MM.1S (cell line): ENCODE results near the gene AMIGO3.

Experiments
- DNase-seq: peaks from one replicate; pipeline ENCODE4 v3.0.0-alpha.2; 2015
- H2AFZ ChIP-seq: fragments of 300-600 bp; sonication (generic); 2 replicates; pipeline ENCODE4 v1.6.0; 2016; ENCODE audit warnings: antibody characterized with exemption, low read length
- H3F3A ChIP-seq: fragments of 300-600 bp; sonication (generic); 2 replicates; pipeline ENCODE4 v1.6.1; 2016; ENCODE audit warnings: mild to moderate bottlenecking, antibody characterized with exemption, low read length, moderate library complexity, mixed read lengths; ENCODE audit not compliant: insufficient read depth
- H3K27ac ChIP-seq: fragments of 300-600 bp; sonication (generic); 2 replicates; pipeline ENCODE4 v1.5.1; 2016; ENCODE audit warnings: mild to moderate bottlenecking, low read length
- H3K27me3 ChIP-seq: fragments of 300-600 bp; sonication (generic); replicated peaks from 2 replicates; pipeline ENCODE4 v1.6.0; 2016; ENCODE audit warnings: low read length; ENCODE audit not compliant: insufficient read depth
- H3K36me3 ChIP-seq: fragments of 300-600 bp; sonication (generic); replicated peaks from 2 replicates; pipeline ENCODE4 v1.6.1; 2016; ENCODE audit warnings: mild to moderate bottlenecking, low read length, mixed read lengths; ENCODE audit not compliant: insufficient read depth
- H3K4me1 ChIP-seq: fragments of 300-600 bp; sonication (generic); 2 replicates; pipeline ENCODE4 v1.6.1; 2016; ENCODE audit warnings: low read length, mixed read lengths
- H3K4me2 ChIP-seq: fragments of 300-600 bp; sonication (generic); 2 replicates; pipeline ENCODE4 v1.6.0; 2016; ENCODE audit warnings: low read depth, low read length
- H3K4me3 ChIP-seq: fragments of 300-600 bp; sonication (generic); 2 replicates; pipeline ENCODE4 v1.5.1; 2016; ENCODE audit warnings: low read length, mixed read lengths
- H3K79me2 ChIP-seq: fragments of 300-600 bp; sonication (generic); 2 replicates; pipeline ENCODE4 v1.6.1; 2016; ENCODE audit warnings: mixed run types, low read length, mixed read lengths
- H3K9ac ChIP-seq: fragments of 300-600 bp; sonication (generic); 2 replicates; pipeline ENCODE4 v1.6.1; 2016; ENCODE audit warnings: low read length, mixed read lengths
- H3K9me2 ChIP-seq: fragments of 300-600 bp; sonication (generic); replicated peaks from 2 replicates; pipeline ENCODE4 v1.6.1; 2016; ENCODE audit warnings: mild to moderate bottlenecking, low read length, mixed read lengths; ENCODE audit not compliant: insufficient read depth
- H3K9me3 ChIP-seq: fragments of 300-600 bp; sonication (generic); replicated peaks from 2 replicates; pipeline ENCODE4 v1.6.1; 2016; ENCODE audit warnings: mild to moderate bottlenecking, low read length, mixed read lengths; ENCODE audit not compliant: insufficient read depth
- H4K20me1 ChIP-seq: fragments of 300-600 bp; sonication (generic); 2 replicates; pipeline ENCODE4 v1.6.1; 2016; ENCODE audit warnings: mild to moderate bottlenecking, low read length, moderate library complexity, mixed read lengths; ENCODE audit not compliant: insufficient read depth
- CTCF ChIP-seq: fragments of 300-600 bp; sonication (generic); IDR thresholded peaks from 2 replicates; pipeline ENCODE4 v1.5.1; 2016; ENCODE audit warnings: antibody characterized with exemption, low read length, mixed read lengths
- EZH2 ChIP-seq: fragments of 300-600 bp; sonication (generic); optimal IDR thresholded peaks from 2 replicates; pipeline ENCODE3; 2017; ENCODE audit warnings: low read depth, mild to moderate bottlenecking, antibody characterized with exemption, low read length, mixed read lengths
- EZH2phosphoT487 ChIP-seq: fragments of 300-600 bp; sonication (generic); IDR thresholded peaks from 2 replicates; pipeline ENCODE4 v1.6.1; 2018; ENCODE audit warnings: antibody characterized with exemption, low read length

Gene AMIGO3

GRCh38 chr3:49738067-49738713 is 18.7 kb upstream of the AMIGO3 start:
- no peak overlapping the region for H3K27ac ChIP-seq
- H3K9me3 ChIP-seq, result no peaks in the 10 kb centered on the region
- H3K27me3 ChIP-seq, result no peaks in the 10 kb centered on the region
- no peaks in the 10 kb centered on the region for H3F3A ChIP-seq
- H3K4me2 ChIP-seq, result no peak overlapping the region
- no peak overlapping the region for H2AFZ ChIP-seq
- no peak overlapping the region for H3K9ac ChIP-seq
- no peaks in the 10 kb centered on the region for H3K36me3 ChIP-seq
- no peaks in the 10 kb centered on the region for H3K4me1 ChIP-seq
- DNase-seq, result no peak
- H3K79me2 ChIP-seq, result peaks cover 14% of the 10 kb centered on the region
- H3K9me2 ChIP-seq, result no peaks in the 10 kb centered on the region
- H3K4me3 ChIP-seq, result no peak overlapping the region
- H4K20me1 ChIP-seq, result no peaks in the 10 kb centered on the region
- TF ChIP-seq CTCF (no peak), EZH2 (no peak), EZH2phosphoT487 (no peak)

GRCh38 chr3:49734752-49735151 is 15.3 kb upstream of the AMIGO3 start:
- no peak overlapping the region for H3K4me3 ChIP-seq
- H3K9ac ChIP-seq, result no peak overlapping the region
- no peaks in the 10 kb centered on the region for H3K4me1 ChIP-seq
- no peaks in the 10 kb centered on the region for H3K9me2 ChIP-seq
- H3K36me3 ChIP-seq, result no peaks in the 10 kb centered on the region; the same call in 1 of the 2 replicates
- DNase-seq, result no peak
- H3K27ac ChIP-seq, result no peak overlapping the region
- no peaks in the 10 kb centered on the region for H4K20me1 ChIP-seq
- peaks cover 16% of the 10 kb centered on the region for H3K79me2 ChIP-seq
- H3K27me3 ChIP-seq, result no peaks in the 10 kb centered on the region
- H3K9me3 ChIP-seq, result no peaks in the 10 kb centered on the region
- H2AFZ ChIP-seq, result no peak overlapping the region
- no peak for TF ChIP-seq EZH2phosphoT487
- TF ChIP-seq EZH2, result no peak
- TF ChIP-seq CTCF, result no peak
- H3F3A ChIP-seq, result no peaks in the 10 kb centered on the region
- no peak overlapping the region for H3K4me2 ChIP-seq

- Histone ChIP-seq H3K9me3 (no peaks in the 10 kb centered on the region), H3K4me3 (no peak overlapping the region), H3F3A (no peaks in the 10 kb centered on the region), H2AFZ (no peak overlapping the region), H3K27ac (no peak overlapping the region), H3K9me2 (no peaks in the 10 kb centered on the region), H4K20me1 (no peaks in the 10 kb centered on the region), H3K4me2 (no peak overlapping the region), H3K4me1 (no peaks in the 10 kb centered on the region), H3K27me3 (no peaks in the 10 kb centered on the region), H3K9ac (no peak overlapping the region), H3K79me2 (peaks cover 16% of the 10 kb centered on the region), H3K36me3 (no peaks in the 10 kb centered on the region; the same call in 1 of the 2 replicates)
- DNase-seq, result no peak
- TF ChIP-seq CTCF (no peak), EZH2 (no peak), EZH2phosphoT487 (no peak)
Measured at GRCh38 chr3:49733551-49733950, 14.1 kb upstream of the AMIGO3 start.
